Liver (tissue), 9 donors: Measurements from ENCODE around the gene VIPR2. TPM values are rescaled to one million over a fixed set of nuclear protein-coding genes. Genes with fewer than 3 reads are reported as not detected.

ENCODE experiments used
- DNase-seq: peaks from one replicate; pipeline ENCODE4 v3.0.0-alpha.2; 2017; ENCODE audit warnings: low spot score
- H3K27ac ChIP-seq, 2 donors: one replicate each; pipeline ENCODE4 v1.7.0; 2013; ENCODE audit warnings: inconsistent platforms in 2 of 2, low read length in 2 of 2, control low read depth in 1 of 2, low read depth in 1 of 2, mild to moderate bottlenecking in 1 of 2
- H3K27me3 ChIP-seq, 4 donors: one replicate each; pipeline versions ENCODE4 v1.6.1 to v1.7.0; 2013; ENCODE audit warnings: low read length in 3 of 4, inconsistent platforms in 1 of 4, mild to moderate bottlenecking in 1 of 4, moderate library complexity in 1 of 4; ENCODE audit not compliant: control insufficient read depth in 4 of 4, insufficient read depth in 4 of 4
- H3K36me3 ChIP-seq, 4 donors: one replicate each; pipeline versions ENCODE4 v1.6.1 to v1.7.0; 2013; ENCODE audit warnings: low read length in 3 of 4, mild to moderate bottlenecking in 3 of 4, low read depth in 1 of 4, moderate library complexity in 1 of 4; ENCODE audit not compliant: control insufficient read depth in 4 of 4, insufficient read depth in 3 of 4
- H3K4me1 ChIP-seq, 4 donors: one replicate each; pipeline versions ENCODE4 v1.6.1 to v1.7.0; 2013; ENCODE audit warnings: low read length in 3 of 4, mild to moderate bottlenecking in 3 of 4, moderate library complexity in 1 of 4; ENCODE audit not compliant: control insufficient read depth in 4 of 4, insufficient read depth in 4 of 4
- H3K4me3 ChIP-seq, 3 donors: one replicate each; pipeline versions ENCODE4 v1.6.1 to v1.7.0; 2013; ENCODE audit warnings: low read length in 3 of 3, control low read depth in 1 of 3, low read depth in 1 of 3, mild to moderate bottlenecking in 1 of 3
- H3K9ac ChIP-seq, 2 donors: one replicate each; pipeline ENCODE4 v1.7.0; 2013; ENCODE audit warnings: low read length in 2 of 2, mild to moderate bottlenecking in 2 of 2, moderate library complexity in 2 of 2, control low read depth in 1 of 2, low read depth in 1 of 2
- H3K9me3 ChIP-seq, 4 donors: one replicate each; pipeline versions ENCODE4 v1.6.1 to v1.7.0; 2013; ENCODE audit warnings: low read length in 3 of 4; ENCODE audit not compliant: control insufficient read depth in 4 of 4
- EGR1 ChIP-seq, 2 donors: IDR thresholded peaks; 2 replicates each; pipeline ENCODE4 v1.6.1; 2016 to 2018; ENCODE audit warnings: antibody characterized with exemption in 2 of 2, low read depth in 2 of 2
- FOXA1 ChIP-seq: IDR thresholded peaks from 2 replicates; pipeline ENCODE4 v1.6.1; 2016; ENCODE audit warnings: antibody characterized with exemption
- HNF4G ChIP-seq: IDR thresholded peaks from 2 replicates; pipeline ENCODE4 v1.6.1; 2016; ENCODE audit warnings: antibody characterized with exemption
- JUND ChIP-seq, 2 donors: IDR thresholded peaks; 2 replicates each; pipeline ENCODE4 v1.6.1; 2016; ENCODE audit warnings: antibody characterized with exemption in 2 of 2
- NR2F2 ChIP-seq: IDR thresholded peaks from 2 replicates; pipeline ENCODE4 v1.6.1; 2016; ENCODE audit warnings: antibody characterized with exemption
- RAD21 ChIP-seq, 2 donors: IDR thresholded peaks; 2 replicates each; pipeline ENCODE4 v1.6.1; 2016; ENCODE audit warnings: antibody characterized with exemption in 2 of 2, mild to moderate bottlenecking in 2 of 2
- RXRA ChIP-seq, 2 donors: IDR thresholded peaks; 2 replicates each; pipeline ENCODE4 v1.6.1; 2017 to 2018; ENCODE audit warnings: antibody characterized with exemption in 2 of 2, mild to moderate bottlenecking in 1 of 2
- SP1 ChIP-seq: IDR thresholded peaks from 2 replicates; pipeline ENCODE4 v1.6.1; 2018; ENCODE audit warnings: antibody characterized with exemption, mild to moderate bottlenecking
- TAF1 ChIP-seq: conservative IDR thresholded peaks from 2 replicates; pipeline ENCODE4 v1.6.1; 2016; ENCODE audit warnings: antibody characterized with exemption, mild to moderate bottlenecking
- WGBS: extraction: QIAGEN DNeasy Blood & Tissue Kit; methylation state at CpG from one replicate; pipeline ENCODE4 v1.1.7; 2013; 5-methylcytosine and 5-hydroxymethylcytosine counted together
- polyA plus RNA-seq, 2 donors: library from polyadenylated mRNA; stranded (reverse) in 1 of 2; unstranded in 1 of 2; fragments of 200-250 nt in 1 of 2; fragments of >200 nt in 1 of 2; fragmentation: Nextera tagmentation in 1 of 2; extraction: Ambion mirVana in 1 of 2; gene quantifications; one replicate each; pipeline versions ENCODE4 v1.2.1 to v1.2.3, GENCODE V29; 2013 to 2015
- total RNA-seq, 2 donors: library from RNA; depleted of rRNA; stranded (reverse); fragments of >200 nt; gene quantifications; one replicate each; pipeline ENCODE4 v1.2.3, GENCODE V29; 2014
- TF ChIP-seq, protein P1 (sequence below): IDR thresholded peaks from 2 replicates; pipeline ENCODE4 v1.6.1; 2016; ENCODE audit warnings: antibody characterized with exemption
- TF ChIP-seq, protein P2 (sequence below): IDR thresholded peaks from 2 replicates; pipeline ENCODE4 v1.6.1; 2016; ENCODE audit warnings: antibody characterized with exemption
- TF ChIP-seq, protein P3 (sequence below): IDR thresholded peaks from 2 replicates; pipeline ENCODE4 v1.6.1; 2016; ENCODE audit warnings: antibody characterized with exemption, mild to moderate bottlenecking
- TF ChIP-seq, protein P4 (sequence below): fragments of 150-350 bp; IDR thresholded peaks from 2 replicates; pipeline ENCODE4 v1.5.1; 2017; ENCODE audit warnings: improper control_type of control experiment, low read depth, low read length; ENCODE audit not compliant: missing input control
- donor health status: healthy.
- donor health status: healthy.
- donor health status: healthy.
- donor health status: healthy.
- donor health status: healthy.

Gene VIPR2
- total and polyA plus RNA-seq, 4 donors: 0.05 to 0.17 (median 0.10) TPM; not detected in 1

- TF ChIP-seq, protein P1, sequence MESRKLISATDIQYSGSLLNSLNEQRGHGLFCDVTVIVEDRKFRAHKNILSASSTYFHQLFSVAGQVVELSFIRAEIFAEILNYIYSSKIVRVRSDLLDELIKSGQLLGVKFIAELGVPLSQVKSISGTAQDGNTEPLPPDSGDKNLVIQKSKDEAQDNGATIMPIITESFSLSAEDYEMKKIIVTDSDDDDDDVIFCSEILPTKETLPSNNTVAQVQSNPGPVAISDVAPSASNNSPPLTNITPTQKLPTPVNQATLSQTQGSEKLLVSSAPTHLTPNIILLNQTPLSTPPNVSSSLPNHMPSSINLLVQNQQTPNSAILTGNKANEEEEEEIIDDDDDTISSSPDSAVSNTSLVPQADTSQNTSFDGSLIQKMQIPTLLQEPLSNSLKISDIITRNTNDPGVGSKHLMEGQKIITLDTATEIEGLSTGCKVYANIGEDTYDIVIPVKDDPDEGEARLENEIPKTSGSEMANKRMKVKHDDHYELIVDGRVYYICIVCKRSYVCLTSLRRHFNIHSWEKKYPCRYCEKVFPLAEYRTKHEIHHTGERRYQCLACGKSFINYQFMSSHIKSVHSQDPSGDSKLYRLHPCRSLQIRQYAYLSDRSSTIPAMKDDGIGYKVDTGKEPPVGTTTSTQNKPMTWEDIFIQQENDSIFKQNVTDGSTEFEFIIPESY: no peak
- TF ChIP-seq JUND (IDR thresholded peaks at IDR 0.05) (no peak), RXRA (IDR thresholded peaks at IDR 0.05) (no peak), SP1 (no peak), NR2F2 (no peak)
Measured at GRCh38 chr7:159159731-159160130, 15.1 kb upstream of the VIPR2 start (continued).

DNA sequence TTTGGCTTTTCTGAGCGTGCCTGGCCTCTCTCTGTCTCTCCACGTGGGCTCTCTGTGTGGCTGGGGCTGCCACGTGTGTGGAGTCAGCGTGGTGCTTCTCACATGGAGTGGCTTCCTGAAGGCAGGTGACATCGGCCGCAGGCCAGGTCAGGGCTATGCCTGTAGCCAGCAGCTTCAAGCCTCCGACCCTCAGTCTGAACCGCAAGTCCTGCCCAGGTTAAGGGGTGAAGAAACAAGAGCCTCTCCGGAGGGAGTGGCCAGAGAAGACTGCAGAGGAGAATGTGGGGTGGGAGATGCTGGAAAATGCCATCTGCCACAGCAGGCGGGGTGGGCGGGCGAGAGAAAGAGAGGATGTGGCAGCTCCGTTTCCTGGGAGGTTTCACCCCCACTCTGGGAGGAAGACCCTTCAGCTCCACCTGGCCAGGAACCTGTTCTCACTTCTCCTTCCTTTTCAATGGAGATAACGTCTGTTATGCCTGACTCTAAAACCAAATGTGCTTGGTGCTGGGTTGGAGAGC, 14.3 kb upstream of the VIPR2 start:
- no peaks in the 10 kb centered on the region for H3K27me3 ChIP-seq
- 67% methylated on average over 14 of the region's 14 CpGs for WGBS
- TF ChIP-seq, protein P2, sequence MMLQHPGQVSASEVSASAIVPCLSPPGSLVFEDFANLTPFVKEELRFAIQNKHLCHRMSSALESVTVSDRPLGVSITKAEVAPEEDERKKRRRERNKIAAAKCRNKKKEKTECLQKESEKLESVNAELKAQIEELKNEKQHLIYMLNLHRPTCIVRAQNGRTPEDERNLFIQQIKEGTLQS: no peak
- no peak for TF ChIP-seq SP1
- TF ChIP-seq FOXA1: no peak
- TF ChIP-seq EGR1 (IDR thresholded peaks at IDR 0.05; ENCODE audit: low read depth in 2 of 2): no peak

GRCh38 chr7:159158125-159158887, 13.6 kb upstream of the VIPR2 start:
- no peak overlapping the region for H3K9ac ChIP-seq

More for the DNA sequence above, 14.3 kb upstream of the VIPR2 start:
- H3K4me3 ChIP-seq: no peak overlapping the region
- no peak overlapping the region for H3K9ac ChIP-seq
- H3K9me3 ChIP-seq: no peaks in the 10 kb centered on the region
- no peaks in the 10 kb centered on the region for H3K4me1 ChIP-seq
- H3K36me3 ChIP-seq: no peaks in the 10 kb centered on the region
- DNase-seq: no peak
- H3K27ac ChIP-seq: no peak overlapping the region

More at GRCh38 chr7:159158125-159158887, 13.6 kb upstream of the VIPR2 start:
- no peak for DNase-seq
- no peak overlapping the region for H3K4me3 ChIP-seq
- no peaks in the 10 kb centered on the region for H3K36me3 ChIP-seq
- WGBS: 89% methylated on average over 29 of the region's 29 CpGs
- TF ChIP-seq RAD21 (IDR thresholded peaks at IDR 0.05) (no peak), TAF1 (no peak), HNF4G (no peak)
- TF ChIP-seq, protein P3, sequence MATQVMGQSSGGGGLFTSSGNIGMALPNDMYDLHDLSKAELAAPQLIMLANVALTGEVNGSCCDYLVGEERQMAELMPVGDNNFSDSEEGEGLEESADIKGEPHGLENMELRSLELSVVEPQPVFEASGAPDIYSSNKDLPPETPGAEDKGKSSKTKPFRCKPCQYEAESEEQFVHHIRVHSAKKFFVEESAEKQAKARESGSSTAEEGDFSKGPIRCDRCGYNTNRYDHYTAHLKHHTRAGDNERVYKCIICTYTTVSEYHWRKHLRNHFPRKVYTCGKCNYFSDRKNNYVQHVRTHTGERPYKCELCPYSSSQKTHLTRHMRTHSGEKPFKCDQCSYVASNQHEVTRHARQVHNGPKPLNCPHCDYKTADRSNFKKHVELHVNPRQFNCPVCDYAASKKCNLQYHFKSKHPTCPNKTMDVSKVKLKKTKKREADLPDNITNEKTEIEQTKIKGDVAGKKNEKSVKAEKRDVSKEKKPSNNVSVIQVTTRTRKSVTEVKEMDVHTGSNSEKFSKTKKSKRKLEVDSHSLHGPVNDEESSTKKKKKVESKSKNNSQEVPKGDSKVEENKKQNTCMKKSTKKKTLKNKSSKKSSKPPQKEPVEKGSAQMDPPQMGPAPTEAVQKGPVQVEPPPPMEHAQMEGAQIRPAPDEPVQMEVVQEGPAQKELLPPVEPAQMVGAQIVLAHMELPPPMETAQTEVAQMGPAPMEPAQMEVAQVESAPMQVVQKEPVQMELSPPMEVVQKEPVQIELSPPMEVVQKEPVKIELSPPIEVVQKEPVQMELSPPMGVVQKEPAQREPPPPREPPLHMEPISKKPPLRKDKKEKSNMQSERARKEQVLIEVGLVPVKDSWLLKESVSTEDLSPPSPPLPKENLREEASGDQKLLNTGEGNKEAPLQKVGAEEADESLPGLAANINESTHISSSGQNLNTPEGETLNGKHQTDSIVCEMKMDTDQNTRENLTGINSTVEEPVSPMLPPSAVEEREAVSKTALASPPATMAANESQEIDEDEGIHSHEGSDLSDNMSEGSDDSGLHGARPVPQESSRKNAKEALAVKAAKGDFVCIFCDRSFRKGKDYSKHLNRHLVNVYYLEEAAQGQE: no peak
- TF ChIP-seq, protein P4, sequence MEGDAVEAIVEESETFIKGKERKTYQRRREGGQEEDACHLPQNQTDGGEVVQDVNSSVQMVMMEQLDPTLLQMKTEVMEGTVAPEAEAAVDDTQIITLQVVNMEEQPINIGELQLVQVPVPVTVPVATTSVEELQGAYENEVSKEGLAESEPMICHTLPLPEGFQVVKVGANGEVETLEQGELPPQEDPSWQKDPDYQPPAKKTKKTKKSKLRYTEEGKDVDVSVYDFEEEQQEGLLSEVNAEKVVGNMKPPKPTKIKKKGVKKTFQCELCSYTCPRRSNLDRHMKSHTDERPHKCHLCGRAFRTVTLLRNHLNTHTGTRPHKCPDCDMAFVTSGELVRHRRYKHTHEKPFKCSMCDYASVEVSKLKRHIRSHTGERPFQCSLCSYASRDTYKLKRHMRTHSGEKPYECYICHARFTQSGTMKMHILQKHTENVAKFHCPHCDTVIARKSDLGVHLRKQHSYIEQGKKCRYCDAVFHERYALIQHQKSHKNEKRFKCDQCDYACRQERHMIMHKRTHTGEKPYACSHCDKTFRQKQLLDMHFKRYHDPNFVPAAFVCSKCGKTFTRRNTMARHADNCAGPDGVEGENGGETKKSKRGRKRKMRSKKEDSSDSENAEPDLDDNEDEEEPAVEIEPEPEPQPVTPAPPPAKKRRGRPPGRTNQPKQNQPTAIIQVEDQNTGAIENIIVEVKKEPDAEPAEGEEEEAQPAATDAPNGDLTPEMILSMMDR: no peak
- TF ChIP-seq, protein P1: no peak
- H3K27ac ChIP-seq: no peak overlapping the region
- no peaks in the 10 kb centered on the region for H3K4me1 ChIP-seq
- no peaks in the 10 kb centered on the region for H3K9me3 ChIP-seq
- no peaks in the 10 kb centered on the region for H3K27me3 ChIP-seq
